GM23248 (cell line): ENCODE measurements around the gene CCNE1.

Experiments used
- EZH2 ChIP-seq: fragments of 200-600 bp; sonication (generic); IDR thresholded peaks from 2 replicates; pipeline ENCODE4 v1.6.1; 2018; ENCODE audit warnings: antibody characterized with exemption, mild to moderate bottlenecking; ENCODE audit not compliant: insufficient read depth, poor library complexity, severe bottlenecking
- EZH2phosphoT487 ChIP-seq: fragments of 200-600 bp; sonication (generic); IDR thresholded peaks from 2 replicates; pipeline ENCODE4 v1.6.1; 2018; ENCODE audit warnings: antibody characterized with exemption, moderate library complexity, mild to moderate bottlenecking, low read depth; ENCODE audit not compliant: insufficient read depth

- TF ChIP-seq EZH2phosphoT487, result no peak
- TF ChIP-seq EZH2, result no peak
Measured at GRCh38 chr19:29789007-29789406, 22.8 kb upstream of the CCNE1 start.
